Ishikawa (cell line): ENCODE results near the gene NT5DC1.

Experiments
- CEBPB ChIP-seq: IDR thresholded peaks from 2 replicates; pipeline ENCODE4 v1.6.1; 2012
- CREB1 ChIP-seq: IDR thresholded peaks from 2 replicates; pipeline ENCODE4 v1.6.1; 2012; ENCODE audit warnings: low read depth
- EGR1 ChIP-seq: IDR thresholded peaks from 2 replicates; pipeline ENCODE4 v1.6.1; 2012
- EP300 ChIP-seq: IDR thresholded peaks from 2 replicates; pipeline ENCODE4 v1.6.1; 2012; ENCODE audit warnings: borderline replicate concordance
- FOXM1 ChIP-seq: IDR thresholded peaks from 2 replicates; pipeline ENCODE4 v1.6.1; 2012; ENCODE audit warnings: low read depth, borderline replicate concordance
- NFIC ChIP-seq: IDR thresholded peaks from 2 replicates; pipeline ENCODE4 v1.6.1; 2012
- RAD21 ChIP-seq: IDR thresholded peaks from 2 replicates; pipeline ENCODE4 v1.6.1; 2012; ENCODE audit warnings: low read depth
- TAF1 ChIP-seq: IDR thresholded peaks from 2 replicates; pipeline ENCODE4 v1.6.1; 2012; ENCODE audit warnings: low read depth, mild to moderate bottlenecking
- TCF12 ChIP-seq: IDR thresholded peaks from 2 replicates; pipeline ENCODE4 v1.6.1; 2012; ENCODE audit warnings: low read depth
- TEAD4 ChIP-seq: IDR thresholded peaks from 2 replicates; pipeline ENCODE4 v1.6.1; 2012
- USF1 ChIP-seq: IDR thresholded peaks from 2 replicates; pipeline ENCODE4 v1.6.1; 2012
- YY1 ChIP-seq: IDR thresholded peaks from 2 replicates; pipeline ENCODE4 v1.6.1; 2012; ENCODE audit warnings: low read depth
- ZBTB7A ChIP-seq: IDR thresholded peaks from 2 replicates; pipeline ENCODE4 v1.6.1; 2012; ENCODE audit warnings: low read depth
- TF ChIP-seq, protein P1 (sequence below): IDR thresholded peaks from 2 replicates; pipeline ENCODE4 v1.6.1; 2012
- TF ChIP-seq, protein P2 (sequence below): IDR thresholded peaks from 2 replicates; pipeline ENCODE4 v1.6.1; 2012; ENCODE audit warnings: low read depth, mild to moderate bottlenecking

The NT5DC1 gene

GRCh38 chr6:116078945-116079344 is 21.7 kb upstream of the NT5DC1 start:
- no peak for TF ChIP-seq FOXM1
- no peak for TF ChIP-seq TEAD4
- no peak for TF ChIP-seq RAD21
- no peak for TF ChIP-seq YY1
- no peak for TF ChIP-seq EGR1
- TF ChIP-seq, protein P1, sequence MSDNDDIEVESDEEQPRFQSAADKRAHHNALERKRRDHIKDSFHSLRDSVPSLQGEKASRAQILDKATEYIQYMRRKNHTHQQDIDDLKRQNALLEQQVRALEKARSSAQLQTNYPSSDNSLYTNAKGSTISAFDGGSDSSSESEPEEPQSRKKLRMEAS = no peak
- TF ChIP-seq EP300 = no peak
- no peak for TF ChIP-seq CREB1
- TF ChIP-seq ZBTB7A = no peak
- TF ChIP-seq USF1 = no peak
- TF ChIP-seq NFIC = no peak
- TF ChIP-seq, protein P2, sequence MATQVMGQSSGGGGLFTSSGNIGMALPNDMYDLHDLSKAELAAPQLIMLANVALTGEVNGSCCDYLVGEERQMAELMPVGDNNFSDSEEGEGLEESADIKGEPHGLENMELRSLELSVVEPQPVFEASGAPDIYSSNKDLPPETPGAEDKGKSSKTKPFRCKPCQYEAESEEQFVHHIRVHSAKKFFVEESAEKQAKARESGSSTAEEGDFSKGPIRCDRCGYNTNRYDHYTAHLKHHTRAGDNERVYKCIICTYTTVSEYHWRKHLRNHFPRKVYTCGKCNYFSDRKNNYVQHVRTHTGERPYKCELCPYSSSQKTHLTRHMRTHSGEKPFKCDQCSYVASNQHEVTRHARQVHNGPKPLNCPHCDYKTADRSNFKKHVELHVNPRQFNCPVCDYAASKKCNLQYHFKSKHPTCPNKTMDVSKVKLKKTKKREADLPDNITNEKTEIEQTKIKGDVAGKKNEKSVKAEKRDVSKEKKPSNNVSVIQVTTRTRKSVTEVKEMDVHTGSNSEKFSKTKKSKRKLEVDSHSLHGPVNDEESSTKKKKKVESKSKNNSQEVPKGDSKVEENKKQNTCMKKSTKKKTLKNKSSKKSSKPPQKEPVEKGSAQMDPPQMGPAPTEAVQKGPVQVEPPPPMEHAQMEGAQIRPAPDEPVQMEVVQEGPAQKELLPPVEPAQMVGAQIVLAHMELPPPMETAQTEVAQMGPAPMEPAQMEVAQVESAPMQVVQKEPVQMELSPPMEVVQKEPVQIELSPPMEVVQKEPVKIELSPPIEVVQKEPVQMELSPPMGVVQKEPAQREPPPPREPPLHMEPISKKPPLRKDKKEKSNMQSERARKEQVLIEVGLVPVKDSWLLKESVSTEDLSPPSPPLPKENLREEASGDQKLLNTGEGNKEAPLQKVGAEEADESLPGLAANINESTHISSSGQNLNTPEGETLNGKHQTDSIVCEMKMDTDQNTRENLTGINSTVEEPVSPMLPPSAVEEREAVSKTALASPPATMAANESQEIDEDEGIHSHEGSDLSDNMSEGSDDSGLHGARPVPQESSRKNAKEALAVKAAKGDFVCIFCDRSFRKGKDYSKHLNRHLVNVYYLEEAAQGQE = no peak

DNA sequence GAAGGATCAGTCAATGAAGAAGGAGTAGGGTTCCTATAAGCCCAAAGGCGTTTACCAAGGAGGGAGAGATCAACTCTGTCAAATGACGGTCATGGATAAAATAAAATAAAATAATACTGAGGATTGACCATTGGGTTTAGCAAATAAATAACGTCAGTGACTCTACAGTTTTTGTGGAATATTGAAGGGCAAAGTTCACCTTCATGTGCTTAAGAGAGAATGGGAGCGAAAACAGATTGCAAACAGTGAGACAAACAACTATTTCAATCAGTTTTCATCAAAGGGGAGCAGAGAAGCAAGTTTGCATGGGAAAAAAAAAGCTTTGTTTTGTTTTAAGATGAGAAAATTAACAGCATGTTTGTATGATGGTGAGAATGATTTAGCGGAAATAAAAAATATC is 17.6 kb upstream of the NT5DC1 start:
- TF ChIP-seq, protein P2 = no peak
- TF ChIP-seq USF1 = no peak
- no peak for TF ChIP-seq RAD21
- TF ChIP-seq, protein P1 = no peak
- TF ChIP-seq EP300 = no peak
- TF ChIP-seq TAF1 = no peak
- TF ChIP-seq ZBTB7A = no peak
- no peak for TF ChIP-seq FOXM1
- no peak for TF ChIP-seq NFIC
- TF ChIP-seq CREB1 = no peak
- no peak for TF ChIP-seq YY1

DNA sequence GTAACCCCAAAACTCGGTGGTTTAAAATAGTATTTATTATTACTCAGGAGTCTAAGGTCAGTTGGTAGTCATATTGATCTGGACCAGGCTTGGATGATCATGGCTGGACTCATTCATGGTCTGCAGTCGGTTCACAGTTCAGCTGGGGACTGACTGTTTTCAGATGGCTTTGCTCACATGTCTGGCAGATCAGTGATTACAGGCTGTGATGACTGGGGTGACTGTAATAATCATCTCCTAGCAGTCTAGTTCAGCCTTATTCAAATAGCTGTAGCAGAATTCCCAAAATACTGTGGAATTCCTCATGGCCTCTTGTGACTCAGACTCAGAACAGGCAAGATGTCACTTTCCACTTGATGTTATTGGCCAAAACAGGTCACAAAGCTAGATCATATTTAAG is 16.4 kb upstream of the NT5DC1 start:
- TF ChIP-seq NFIC = no peak
- TF ChIP-seq, protein P2 = no peak
- no peak for TF ChIP-seq TEAD4
- TF ChIP-seq RAD21 = no peak
- TF ChIP-seq ZBTB7A = no peak
- no peak for TF ChIP-seq EP300
- no peak for TF ChIP-seq TCF12
- TF ChIP-seq FOXM1 = no peak
- TF ChIP-seq EGR1 = no peak
- TF ChIP-seq USF1 = no peak
- no peak for TF ChIP-seq CREB1
- no peak for TF ChIP-seq YY1
- TF ChIP-seq CEBPB = no peak
- TF ChIP-seq, protein P1 = no peak
- TF ChIP-seq TAF1 = no peak

DNA sequence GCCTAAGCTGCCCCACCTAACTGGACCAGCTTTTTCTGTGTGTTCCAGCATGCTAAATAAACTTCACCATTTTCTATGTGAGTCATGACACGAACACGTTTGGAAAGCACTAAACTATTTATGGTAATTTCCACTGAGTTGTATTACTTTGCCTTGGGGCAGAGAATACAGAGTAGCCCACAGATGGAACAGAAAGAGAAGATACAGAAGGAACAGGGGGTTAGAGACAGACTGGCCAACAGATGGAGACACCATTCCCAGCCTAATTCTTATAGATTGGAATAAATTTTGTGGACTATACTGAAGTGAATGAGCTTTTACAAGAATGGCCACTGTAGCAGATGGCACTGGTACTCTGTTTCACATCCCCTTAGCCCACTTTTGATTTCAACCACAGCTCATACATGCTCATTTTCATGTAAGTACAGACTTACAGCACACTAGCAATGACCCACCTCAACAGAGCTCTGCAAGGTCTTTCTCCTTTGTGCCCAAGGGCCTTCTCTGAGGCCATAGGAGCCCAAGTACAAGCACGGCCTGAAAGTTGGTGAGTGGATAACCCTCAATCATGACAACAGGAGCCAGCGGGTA is 13.1 kb upstream of the NT5DC1 start:
- TF ChIP-seq TAF1 = no peak
- TF ChIP-seq USF1 = no peak
- no peak for TF ChIP-seq YY1
- TF ChIP-seq FOXM1 = no peak
- TF ChIP-seq CREB1 = no peak
- TF ChIP-seq EP300 = no peak
- no peak for TF ChIP-seq RAD21
- TF ChIP-seq, protein P2 = no peak
- no peak for TF ChIP-seq TCF12
